ENCODE measurements around the gene CDH13. TPM values are rescaled to one million over a fixed set of nuclear protein-coding genes. Genes with fewer than 3 reads are reported as not detected.

Gene CDH13
- total and polyA plus RNA-seq, 9 of the 15 experiments (the other 6 are each of a cell fraction or from before 2014, with no cell fraction given) = 0.03 TPM; not detected in 8

DNA sequence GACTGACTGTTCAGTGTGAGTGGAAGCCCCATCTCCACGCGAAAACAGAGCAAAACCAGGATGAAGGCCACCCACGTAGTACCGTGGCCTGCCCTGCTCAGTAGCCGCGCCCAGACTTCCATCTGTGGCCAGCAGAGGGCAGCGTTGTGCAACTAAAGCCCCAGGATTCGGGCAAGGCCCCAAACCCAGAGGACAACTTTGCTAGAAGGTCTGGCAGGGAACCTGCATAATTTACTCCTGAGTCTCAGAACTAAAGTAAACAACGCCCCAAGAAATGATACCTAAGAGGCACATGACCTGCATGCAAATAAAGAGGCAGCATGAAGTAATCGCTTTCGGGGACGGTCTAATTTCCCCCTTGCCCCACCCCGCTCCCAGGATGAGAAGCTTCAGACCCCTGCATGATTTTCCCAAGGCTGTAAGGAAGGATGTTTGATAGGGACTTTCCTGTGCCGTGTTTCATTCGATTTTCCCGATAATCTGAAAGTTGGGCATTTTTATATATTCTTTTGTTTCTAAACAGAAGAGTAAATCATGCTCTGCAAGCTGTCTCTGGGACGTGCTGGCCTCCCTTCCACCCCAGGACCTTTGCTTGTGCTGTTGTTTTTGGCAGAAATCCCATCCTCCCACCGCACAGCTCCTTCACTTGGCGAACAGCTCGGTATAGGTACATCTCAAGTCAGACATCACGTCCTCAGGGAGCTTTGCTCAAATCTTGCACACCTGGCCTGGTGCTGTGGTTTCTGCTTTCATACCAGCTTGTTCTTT is 1199.6 kb downstream of the CDH13 start (continued):
- TF ChIP-seq, protein P1, sequence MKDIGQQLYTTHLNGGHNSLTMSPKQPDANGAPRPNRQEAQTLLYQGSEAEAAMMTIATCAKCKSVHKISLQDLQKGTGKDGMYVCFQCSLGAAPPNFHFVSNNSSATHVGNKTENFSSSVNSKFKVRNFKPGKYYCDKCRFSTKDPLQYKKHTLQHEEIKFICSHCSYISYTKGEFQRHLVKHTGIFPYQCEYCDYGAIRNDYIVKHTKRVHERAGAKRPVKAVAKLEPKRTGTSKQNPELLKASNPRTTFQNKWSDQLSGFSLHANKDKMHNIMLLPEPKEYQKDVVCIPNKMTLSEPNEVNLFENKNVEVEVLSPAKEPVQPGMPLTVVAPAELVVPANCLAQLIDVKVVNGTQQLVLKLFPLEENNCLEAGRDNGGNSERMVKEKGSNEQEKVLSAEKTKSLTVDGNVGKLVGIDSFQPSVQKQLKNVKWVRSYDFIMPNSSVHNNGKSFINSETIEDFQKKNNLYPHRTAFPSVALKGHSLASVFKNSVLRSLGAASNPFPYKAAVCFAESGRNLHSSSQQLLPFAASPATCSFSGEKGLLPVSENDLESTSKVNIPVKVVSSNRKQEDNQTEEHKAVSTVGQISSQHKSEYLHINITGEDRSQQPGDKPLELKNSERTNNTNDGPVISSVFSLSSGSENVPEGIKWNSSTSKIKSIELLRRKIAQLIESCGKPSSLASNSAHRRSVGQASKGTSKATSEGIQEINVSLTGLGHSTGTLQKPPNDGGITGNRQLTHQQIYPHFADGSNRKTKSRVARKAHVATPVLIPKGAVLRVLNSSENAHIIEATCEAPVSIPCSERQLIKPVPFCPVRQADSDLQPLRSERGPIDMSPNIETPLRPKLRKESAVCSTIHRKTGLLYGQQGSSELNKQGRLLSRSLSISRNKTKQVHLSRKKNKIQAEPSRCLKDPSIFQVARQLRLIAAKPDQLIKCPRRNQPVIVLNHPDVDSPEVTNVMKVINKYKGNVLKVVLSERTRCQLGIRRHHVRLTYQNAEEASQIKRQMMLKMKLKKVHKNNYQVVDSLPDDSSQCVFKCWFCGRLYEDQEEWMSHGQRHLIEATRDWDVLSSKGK (CRISPR knock-in tag; IDR thresholded peaks at IDR 0.05) = no peak
- peak; percentile 43; the same call in 1 of the 2 replicates for TF ChIP-seq CTBP1 (IDR thresholded peaks at IDR 0.05; ENCODE audit: borderline replicate concordance)
- TF ChIP-seq CREBBP (IDR thresholded peaks at IDR 0.05; ENCODE audit: low read depth, low read length) = no peak
- TF ChIP-seq NCOA2 (IDR thresholded peaks at IDR 0.05; ENCODE audit: partially characterized antibody in 2 of 2) = no peak
- TF ChIP-seq, protein P2, sequence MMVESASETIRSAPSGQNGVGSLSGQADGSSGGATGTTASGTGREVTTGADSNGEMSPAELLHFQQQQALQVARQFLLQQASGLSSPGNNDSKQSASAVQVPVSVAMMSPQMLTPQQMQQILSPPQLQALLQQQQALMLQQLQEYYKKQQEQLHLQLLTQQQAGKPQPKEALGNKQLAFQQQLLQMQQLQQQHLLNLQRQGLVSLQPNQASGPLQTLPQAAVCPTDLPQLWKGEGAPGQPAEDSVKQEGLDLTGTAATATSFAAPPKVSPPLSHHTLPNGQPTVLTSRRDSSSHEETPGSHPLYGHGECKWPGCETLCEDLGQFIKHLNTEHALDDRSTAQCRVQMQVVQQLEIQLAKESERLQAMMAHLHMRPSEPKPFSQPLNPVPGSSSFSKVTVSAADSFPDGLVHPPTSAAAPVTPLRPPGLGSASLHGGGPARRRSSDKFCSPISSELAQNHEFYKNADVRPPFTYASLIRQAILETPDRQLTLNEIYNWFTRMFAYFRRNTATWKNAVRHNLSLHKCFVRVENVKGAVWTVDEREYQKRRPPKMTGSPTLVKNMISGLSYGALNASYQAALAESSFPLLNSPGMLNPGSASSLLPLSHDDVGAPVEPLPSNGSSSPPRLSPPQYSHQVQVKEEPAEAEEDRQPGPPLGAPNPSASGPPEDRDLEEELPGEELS (CRISPR knock-in tag; IDR thresholded peaks at IDR 0.05; ENCODE audit: borderline replicate concordance) = no peak
- TF ChIP-seq SRSF9 (IDR thresholded peaks at IDR 0.05; ENCODE audit: borderline replicate concordance, low read depth, low read length) = no peak
- TF ChIP-seq SETDB1 (IDR thresholded peaks at IDR 0.05; ENCODE audit: low read length) = no peak
- no peak for TF ChIP-seq HSF4 (CRISPR knock-in tag; IDR thresholded peaks at IDR 0.05; ENCODE audit: borderline replicate concordance)
- no peak for TF ChIP-seq ZC3H4 (CRISPR knock-in tag; IDR thresholded peaks at IDR 0.05; ENCODE audit: borderline replicate concordance)
- no peak for TF ChIP-seq ZNF778 (CRISPR knock-in tag; IDR thresholded peaks at IDR 0.05)
- TF ChIP-seq TAF15 (IDR thresholded peaks at IDR 0.05; ENCODE audit: low read depth, low read length) = no peak
- TF ChIP-seq ESRRA (IDR thresholded peaks at IDR 0.05; ENCODE audit: borderline replicate concordance, low read depth) = peak; percentile 14; the same call in 1 of the 2 replicates
- TF ChIP-seq NR2F6 (CRISPR knock-in tag; IDR thresholded peaks at IDR 0.05) = no peak
- no peak for TF ChIP-seq HMG20A (CRISPR knock-in tag; conservative IDR thresholded peaks at IDR 0.05)
- TF ChIP-seq, protein P3, sequence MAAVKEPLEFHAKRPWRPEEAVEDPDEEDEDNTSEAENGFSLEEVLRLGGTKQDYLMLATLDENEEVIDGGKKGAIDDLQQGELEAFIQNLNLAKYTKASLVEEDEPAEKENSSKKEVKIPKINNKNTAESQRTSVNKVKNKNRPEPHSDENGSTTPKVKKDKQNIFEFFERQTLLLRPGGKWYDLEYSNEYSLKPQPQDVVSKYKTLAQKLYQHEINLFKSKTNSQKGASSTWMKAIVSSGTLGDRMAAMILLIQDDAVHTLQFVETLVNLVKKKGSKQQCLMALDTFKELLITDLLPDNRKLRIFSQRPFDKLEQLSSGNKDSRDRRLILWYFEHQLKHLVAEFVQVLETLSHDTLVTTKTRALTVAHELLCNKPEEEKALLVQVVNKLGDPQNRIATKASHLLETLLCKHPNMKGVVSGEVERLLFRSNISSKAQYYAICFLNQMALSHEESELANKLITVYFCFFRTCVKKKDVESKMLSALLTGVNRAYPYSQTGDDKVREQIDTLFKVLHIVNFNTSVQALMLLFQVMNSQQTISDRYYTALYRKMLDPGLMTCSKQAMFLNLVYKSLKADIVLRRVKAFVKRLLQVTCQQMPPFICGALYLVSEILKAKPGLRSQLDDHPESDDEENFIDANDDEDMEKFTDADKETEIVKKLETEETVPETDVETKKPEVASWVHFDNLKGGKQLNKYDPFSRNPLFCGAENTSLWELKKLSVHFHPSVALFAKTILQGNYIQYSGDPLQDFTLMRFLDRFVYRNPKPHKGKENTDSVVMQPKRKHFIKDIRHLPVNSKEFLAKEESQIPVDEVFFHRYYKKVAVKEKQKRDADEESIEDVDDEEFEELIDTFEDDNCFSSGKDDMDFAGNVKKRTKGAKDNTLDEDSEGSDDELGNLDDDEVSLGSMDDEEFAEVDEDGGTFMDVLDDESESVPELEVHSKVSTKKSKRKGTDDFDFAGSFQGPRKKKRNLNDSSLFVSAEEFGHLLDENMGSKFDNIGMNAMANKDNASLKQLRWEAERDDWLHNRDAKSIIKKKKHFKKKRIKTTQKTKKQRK (IDR thresholded peaks at IDR 0.05; ENCODE audit: borderline replicate concordance, low read depth, low read length) = no peak
- peak; percentile 82 for TF ChIP-seq CC2D1A (IDR thresholded peaks at IDR 0.05)
- TF ChIP-seq MED1 (CRISPR knock-in tag; IDR thresholded peaks at IDR 0.05; ENCODE audit: borderline replicate concordance) = no peak
- no peak for TF ChIP-seq HDAC1 (IDR thresholded peaks at IDR 0.05)
- TF ChIP-seq ZNF253 (CRISPR knock-in tag; conservative IDR thresholded peaks at IDR 0.05) = no peak
- no peak for TF ChIP-seq SMARCA5 (IDR thresholded peaks at IDR 0.05)

Measured in K562 (cell line).